Measurements from ENCODE around the gene SMDT1.
"Not testable (repeated sequence)": the region's sequence is repeated elsewhere in the genome, so short reads cannot be mapped to it uniquely, and the experiment has no call there.

DNA sequence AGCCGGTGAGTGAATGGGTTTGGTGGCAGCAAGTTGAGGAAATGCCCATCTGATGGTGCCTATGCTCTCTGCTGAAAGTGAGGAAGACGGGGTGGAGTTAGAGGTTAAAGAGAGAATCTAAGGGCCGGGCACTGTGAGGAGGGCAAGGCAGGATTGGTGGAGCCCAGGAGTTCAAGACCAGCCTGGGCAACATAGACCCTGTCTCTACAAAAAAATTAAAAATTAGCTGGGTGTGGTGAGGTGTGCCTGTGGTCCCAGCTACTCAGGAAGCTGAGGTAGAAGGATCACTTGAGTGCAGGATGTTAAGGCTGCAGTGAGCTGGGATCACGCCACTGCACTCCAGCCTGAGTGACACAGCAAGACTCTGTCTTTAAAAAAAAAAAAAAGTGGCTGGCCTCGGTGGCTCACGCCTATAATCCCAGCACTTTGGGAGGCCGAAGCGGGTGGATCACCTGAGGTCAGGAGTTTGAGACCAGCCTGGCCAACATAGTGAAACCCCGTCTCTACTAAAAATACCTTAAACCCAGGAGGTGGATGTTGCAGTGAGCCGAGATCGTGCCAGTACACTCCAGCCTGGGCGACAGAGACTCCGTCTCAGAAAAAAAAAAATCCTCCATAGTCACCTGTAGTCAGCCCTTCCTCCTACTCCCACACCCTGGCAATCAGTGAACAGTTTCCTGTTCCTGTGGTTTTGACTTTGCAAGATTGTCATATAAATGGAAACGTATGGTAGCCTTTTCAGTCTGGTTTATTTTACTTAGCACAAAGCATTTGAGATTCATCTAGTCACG lies 40.9 kb downstream of the SMDT1 start:
- TF ChIP-seq, protein P1, sequence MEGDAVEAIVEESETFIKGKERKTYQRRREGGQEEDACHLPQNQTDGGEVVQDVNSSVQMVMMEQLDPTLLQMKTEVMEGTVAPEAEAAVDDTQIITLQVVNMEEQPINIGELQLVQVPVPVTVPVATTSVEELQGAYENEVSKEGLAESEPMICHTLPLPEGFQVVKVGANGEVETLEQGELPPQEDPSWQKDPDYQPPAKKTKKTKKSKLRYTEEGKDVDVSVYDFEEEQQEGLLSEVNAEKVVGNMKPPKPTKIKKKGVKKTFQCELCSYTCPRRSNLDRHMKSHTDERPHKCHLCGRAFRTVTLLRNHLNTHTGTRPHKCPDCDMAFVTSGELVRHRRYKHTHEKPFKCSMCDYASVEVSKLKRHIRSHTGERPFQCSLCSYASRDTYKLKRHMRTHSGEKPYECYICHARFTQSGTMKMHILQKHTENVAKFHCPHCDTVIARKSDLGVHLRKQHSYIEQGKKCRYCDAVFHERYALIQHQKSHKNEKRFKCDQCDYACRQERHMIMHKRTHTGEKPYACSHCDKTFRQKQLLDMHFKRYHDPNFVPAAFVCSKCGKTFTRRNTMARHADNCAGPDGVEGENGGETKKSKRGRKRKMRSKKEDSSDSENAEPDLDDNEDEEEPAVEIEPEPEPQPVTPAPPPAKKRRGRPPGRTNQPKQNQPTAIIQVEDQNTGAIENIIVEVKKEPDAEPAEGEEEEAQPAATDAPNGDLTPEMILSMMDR (IDR thresholded peaks at IDR 0.05), result not testable (repeated sequence)
- TF ChIP-seq EP300 (IDR thresholded peaks at IDR 0.05); POLR2AphosphoS5 (IDR thresholded peaks at IDR 0.05); POLR2A (IDR thresholded peaks at IDR 0.05; ENCODE audit: low read depth): not testable (repeated sequence)
